Uterus (tissue), 4 donors: ENCODE results near the gene PKD2L1. TPM values are rescaled to one million over a fixed set of nuclear protein-coding genes. Genes with fewer than 3 reads are reported as not detected.

Experiments used
- DNase-seq, 2 donors: peaks; one replicate each; pipeline ENCODE4 v3.0.0-alpha.2; 2019 to 2020
- H3K27ac ChIP-seq, 2 donors: fragments of 200-600 bp; sonication (generic); 1 replicate in 1 of 2; 2 replicates in 1 of 2; pipeline ENCODE4 v1.5.1; 2016 to 2018
- H3K27me3 ChIP-seq, 2 donors: fragments of 200-600 bp; sonication (generic); one replicate each; pipeline ENCODE4 v1.5.1; 2018 to 2019; ENCODE audit warnings: control low read depth in 1 of 2
- H3K36me3 ChIP-seq, 2 donors: fragments of 200-600 bp; sonication (generic); one replicate each; pipeline ENCODE4 v1.5.1; 2019; ENCODE audit warnings: control low read depth in 1 of 2
- H3K4me1 ChIP-seq, 2 donors: fragments of 200-600 bp; sonication (generic); one replicate each; pipeline ENCODE4 v1.5.1; 2018 to 2019; ENCODE audit warnings: control low read depth in 1 of 2
- H3K4me3 ChIP-seq, 2 donors: fragments of 200-600 bp; sonication (generic); 1 replicate in 1 of 2; 2 replicates in 1 of 2; pipeline ENCODE4 v1.5.1; 2018 to 2019; ENCODE audit warnings: mild to moderate bottlenecking in 1 of 2
- H3K9me3 ChIP-seq, 2 donors: fragments of 200-600 bp; sonication (generic); one replicate each; pipeline ENCODE4 v1.5.1; 2019; ENCODE audit warnings: control low read depth in 1 of 2
- POLR2A ChIP-seq, 2 donors: fragments of 450-650 bp; IDR thresholded peaks; one replicate each; pipeline ENCODE4 v1.6.1; 2016; ENCODE audit warnings: antibody characterized with exemption in 2 of 2, mild to moderate bottlenecking in 1 of 2, moderate library complexity in 1 of 2
- intact Hi-C: fragments of 100-400 bp; cut with DNase I; formaldehyde crosslinking; loops from one replicate; pipeline ENCODE4 v1.15.1; 2023; ENCODE audit warnings: low total_unique reads
- total RNA-seq, 4 donors: library from RNA; depleted of rRNA in 3 of 4; stranded (reverse); fragments of >200 nt in 3 of 4; gene quantifications; one replicate each; pipeline versions ENCODE4 v1.1.0 to v1.2.4, GENCODE V29; 2014 to 2023
- TF ChIP-seq, protein P1 (sequence below), 4 experiments: fragments of 200-600 bp in 2 of 4; fragments of 450-650 bp in 2 of 4; sonication (generic) in 2 of 4; IDR thresholded peaks; one replicate each; pipeline ENCODE4 v1.5.1; 2016 to 2019; ENCODE audit warnings: antibody characterized with exemption in 4 of 4, mild to moderate bottlenecking in 2 of 4, moderate library complexity in 1 of 4
- donor health status: DM: yes; HTN: yes; CAD: no.

PKD2L1 gene
- total RNA-seq, 4 donors from 2014 or later = not detected

DNA sequence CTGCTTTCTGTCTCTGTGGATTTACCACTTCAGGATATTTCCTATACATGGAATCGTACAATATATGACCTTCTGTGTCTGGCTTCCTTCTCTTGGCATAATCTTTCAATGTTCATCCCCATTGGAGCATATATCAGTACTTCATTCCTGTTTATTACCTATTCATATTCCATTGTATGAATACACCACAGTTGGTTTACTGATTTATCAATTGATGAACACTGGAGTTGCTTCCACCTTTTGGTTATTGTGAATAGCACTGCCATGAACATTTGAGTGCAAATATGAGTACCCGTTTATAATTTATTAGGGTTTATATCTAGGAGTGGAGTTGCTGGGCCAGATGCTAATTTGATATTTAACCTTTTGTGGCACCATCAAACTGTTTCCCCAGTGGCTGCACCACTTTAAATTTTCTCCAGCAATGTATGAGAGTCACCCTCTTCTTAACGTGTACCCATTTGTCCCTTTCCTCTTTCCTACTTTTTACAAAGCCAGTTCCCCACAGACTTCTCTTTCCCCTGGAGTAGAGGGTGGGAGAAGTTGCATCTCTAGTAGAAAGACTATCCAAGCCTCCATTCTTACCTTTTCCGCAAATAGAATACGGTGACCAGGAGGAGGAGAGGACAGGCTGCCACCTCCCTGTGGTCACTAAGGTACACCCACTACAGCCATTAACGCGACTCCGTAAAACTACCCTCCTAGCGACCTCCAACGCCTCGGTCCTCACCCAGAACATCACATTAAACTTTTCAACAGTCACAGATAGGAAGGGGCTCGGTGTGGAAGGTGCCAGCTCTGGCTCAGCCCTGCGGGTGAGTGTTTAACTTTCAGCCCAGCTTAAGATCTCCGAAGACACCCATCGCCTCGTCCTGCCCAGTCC, 42.6 kb upstream of the PKD2L1 start:
- Histone ChIP-seq H3K36me3 (no peaks in the 10 kb centered on the region), H3K4me3 (peak overlapping the region; percentile 53 to 56), H3K4me1 (no peaks in the 10 kb centered on the region), H3K27ac (peak overlapping the region; percentile 96 to 97), H3K9me3 (no peaks in the 10 kb centered on the region), H3K27me3 (no peaks in the 10 kb centered on the region)
- no peak for DNase-seq
- TF ChIP-seq, protein P1, sequence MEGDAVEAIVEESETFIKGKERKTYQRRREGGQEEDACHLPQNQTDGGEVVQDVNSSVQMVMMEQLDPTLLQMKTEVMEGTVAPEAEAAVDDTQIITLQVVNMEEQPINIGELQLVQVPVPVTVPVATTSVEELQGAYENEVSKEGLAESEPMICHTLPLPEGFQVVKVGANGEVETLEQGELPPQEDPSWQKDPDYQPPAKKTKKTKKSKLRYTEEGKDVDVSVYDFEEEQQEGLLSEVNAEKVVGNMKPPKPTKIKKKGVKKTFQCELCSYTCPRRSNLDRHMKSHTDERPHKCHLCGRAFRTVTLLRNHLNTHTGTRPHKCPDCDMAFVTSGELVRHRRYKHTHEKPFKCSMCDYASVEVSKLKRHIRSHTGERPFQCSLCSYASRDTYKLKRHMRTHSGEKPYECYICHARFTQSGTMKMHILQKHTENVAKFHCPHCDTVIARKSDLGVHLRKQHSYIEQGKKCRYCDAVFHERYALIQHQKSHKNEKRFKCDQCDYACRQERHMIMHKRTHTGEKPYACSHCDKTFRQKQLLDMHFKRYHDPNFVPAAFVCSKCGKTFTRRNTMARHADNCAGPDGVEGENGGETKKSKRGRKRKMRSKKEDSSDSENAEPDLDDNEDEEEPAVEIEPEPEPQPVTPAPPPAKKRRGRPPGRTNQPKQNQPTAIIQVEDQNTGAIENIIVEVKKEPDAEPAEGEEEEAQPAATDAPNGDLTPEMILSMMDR (IDR thresholded peaks at IDR 0.05) = no peak
- no peak for TF ChIP-seq POLR2A (IDR thresholded peaks at IDR 0.05)
- intact Hi-C loops = no loop called here

DNA sequence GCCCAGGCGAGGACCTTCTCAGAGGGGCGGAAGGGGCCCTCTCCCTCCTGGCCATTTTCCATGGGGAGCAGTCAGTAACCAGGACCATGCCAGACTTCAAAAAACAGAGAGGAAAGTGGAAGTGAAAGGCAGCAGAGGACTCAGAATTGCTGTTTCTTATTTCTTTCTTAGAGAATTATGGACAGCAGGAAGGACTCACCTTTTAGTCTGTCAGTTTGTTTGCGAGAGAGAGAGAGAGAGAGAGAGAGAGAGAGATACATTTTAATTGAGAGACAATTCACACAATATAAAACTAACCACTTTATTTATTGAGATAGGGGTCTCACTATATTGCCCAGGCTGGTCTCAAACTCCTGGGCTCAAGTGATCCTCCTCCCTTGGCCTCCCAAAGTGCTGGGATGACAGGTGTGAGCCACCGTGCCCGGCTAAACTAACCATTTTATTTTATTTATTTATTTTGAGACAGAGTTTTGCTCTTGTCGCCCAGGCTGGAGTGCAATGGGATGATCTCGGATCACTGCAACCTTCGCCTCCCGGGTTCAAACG, 41.5 kb upstream of the PKD2L1 start:
- no peak for TF ChIP-seq POLR2A (IDR thresholded peaks at IDR 0.05)
- TF ChIP-seq, protein P1 (IDR thresholded peaks at IDR 0.05) = no peak
- Histone ChIP-seq H3K9me3 (no peaks in the 10 kb centered on the region), H3K4me3 (no peak overlapping the region), H3K27ac (peak overlapping the region in 1 of 2 donors; percentile 33), H3K36me3 (no peaks in the 10 kb centered on the region), H3K4me1 (no peaks in the 10 kb centered on the region), H3K27me3 (no peaks in the 10 kb centered on the region)
- DNase-seq = no peak
- intact Hi-C loops = no loop called here

DNA sequence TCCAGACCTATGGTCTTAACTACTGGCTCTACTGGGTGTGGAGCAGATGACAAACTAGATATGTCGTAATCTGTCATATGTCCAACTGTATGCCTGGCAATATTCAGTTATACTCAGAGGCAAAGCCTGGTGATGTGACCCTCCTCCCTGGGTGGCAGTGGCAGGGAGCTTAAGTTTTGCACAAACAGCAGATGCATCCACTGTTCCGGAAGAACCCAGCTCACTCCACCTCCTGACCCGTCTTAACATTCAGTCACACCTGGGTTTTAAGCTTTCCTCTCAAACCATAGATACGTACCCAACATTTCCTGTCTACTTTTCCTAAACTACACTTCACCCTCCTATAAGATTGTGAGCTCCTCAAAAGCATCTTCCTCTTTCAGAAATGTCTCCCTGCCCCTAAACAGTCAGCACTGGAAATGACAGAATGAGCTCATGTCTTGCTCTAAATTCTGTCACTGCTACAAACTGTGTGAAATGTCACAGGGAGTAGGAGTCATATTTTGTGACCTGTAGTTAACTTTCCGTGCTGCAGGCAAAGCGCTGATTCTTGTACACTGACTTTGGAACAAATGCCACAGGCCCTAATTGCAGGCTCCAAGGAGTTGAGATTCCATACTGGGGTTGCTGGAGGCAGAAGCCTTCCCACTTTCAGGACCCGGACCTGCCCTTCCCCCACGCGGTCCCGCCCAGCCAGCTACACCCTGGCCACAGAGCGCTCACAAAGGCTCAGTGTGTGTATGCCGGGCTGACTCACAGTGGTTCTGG, 40.9 kb upstream of the PKD2L1 start:
- intact Hi-C loops = no loop called here
- Histone ChIP-seq H3K4me1 (no peaks in the 10 kb centered on the region), H3K27me3 (no peaks in the 10 kb centered on the region), H3K4me3 (no peak overlapping the region), H3K36me3 (no peaks in the 10 kb centered on the region), H3K27ac (peak overlapping the region in 1 of 2 donors; percentile 33), H3K9me3 (no peaks in the 10 kb centered on the region)
- TF ChIP-seq, protein P1 (IDR thresholded peaks at IDR 0.05) = no peak
- TF ChIP-seq POLR2A (IDR thresholded peaks at IDR 0.05) = no peak
- peak; percentile 28 for DNase-seq

DNA sequence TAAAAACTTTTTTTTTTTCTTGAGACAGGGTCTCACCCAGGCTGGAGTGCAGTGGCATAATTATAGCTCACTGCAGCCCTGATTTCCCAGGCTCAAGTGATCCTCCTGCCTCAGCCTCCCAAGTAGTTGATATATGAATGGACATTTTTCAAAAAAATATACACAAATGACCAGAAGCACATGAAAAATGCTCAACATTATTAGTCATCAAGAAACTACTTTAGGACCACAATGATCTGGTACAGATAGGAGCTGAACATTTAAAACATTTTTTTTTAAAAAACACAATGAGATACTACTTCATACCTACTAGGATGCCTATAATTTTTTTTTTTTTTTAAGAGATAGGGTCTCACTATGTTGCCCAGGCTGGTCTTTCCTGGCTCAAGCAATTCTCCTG, 38.7 kb upstream of the PKD2L1 start:
- Histone ChIP-seq H3K36me3 (no peaks in the 10 kb centered on the region), H3K4me3 (no peak overlapping the region)
- no peak for TF ChIP-seq POLR2A (IDR thresholded peaks at IDR 0.05)
- TF ChIP-seq, protein P1 (IDR thresholded peaks at IDR 0.05) = no peak

More for the DNA sequence above, 38.7 kb upstream of the PKD2L1 start:
- Histone ChIP-seq H3K27me3 (no peaks in the 10 kb centered on the region), H3K27ac (no peak overlapping the region), H3K9me3 (no peaks in the 10 kb centered on the region), H3K4me1 (no peaks in the 10 kb centered on the region)
- no peak for DNase-seq
- intact Hi-C loops = no loop called here
